Fibroblast of lung (primary cell): ENCODE data around the gene ZC3H15. TPM values are rescaled to one million over a fixed set of nuclear protein-coding genes. Genes with fewer than 3 reads are reported as not detected.
"Not testable (repeated sequence)": the region's sequence is repeated elsewhere in the genome, so short reads cannot be mapped to it uniquely, and the experiment has no call there.

ENCODE experiments used
- DNase-seq, 2 donors: peaks; one replicate each; pipeline versions ENCODE4 v3.0.0 to v3.0.0-alpha.2; 2010; ENCODE audit warnings: low read depth in 2 of 2
- H2AFZ ChIP-seq: 2 replicates; pipeline ENCODE4 v1.5.1; 2012; ENCODE audit warnings: low read length, control low read depth, inconsistent platforms
- H3K27ac ChIP-seq: 2 replicates; pipeline ENCODE4 v1.5.1; 2011; ENCODE audit warnings: low read length, control low read depth; ENCODE audit not compliant: insufficient read depth
- H3K27me3 ChIP-seq: 2 replicates; pipeline ENCODE4 v1.5.1; 2011; ENCODE audit warnings: mild to moderate bottlenecking, low read length; ENCODE audit not compliant: control insufficient read depth, insufficient read depth
- H3K36me3 ChIP-seq: 2 replicates; pipeline ENCODE4 v1.5.1; 2011; ENCODE audit warnings: low read length; ENCODE audit not compliant: control insufficient read depth, insufficient read depth
- H3K4me1 ChIP-seq: 2 replicates; pipeline ENCODE4 v1.5.1; 2011; ENCODE audit warnings: low read length; ENCODE audit not compliant: control insufficient read depth, insufficient read depth; ENCODE audit errors: extremely low read depth
- H3K4me2 ChIP-seq: 2 replicates; pipeline ENCODE4 v1.5.1; 2011; ENCODE audit warnings: low read length, control low read depth; ENCODE audit not compliant: insufficient read depth; ENCODE audit errors: extremely low read depth
- H3K4me3 ChIP-seq, 4 experiments: fragments of 200-600 bp in 1 of 4; sonication (generic) in 1 of 4; replicated peaks in 1 of 4; 2 replicates each; pipeline ENCODE4 v1.5.1; 2011 to 2016; ENCODE audit warnings: low read length in 4 of 4, low read depth in 3 of 4, mild to moderate bottlenecking in 3 of 4, control low read depth in 2 of 4, inconsistent platforms in 1 of 4, mixed read lengths in 1 of 4; ENCODE audit not compliant: insufficient read depth in 1 of 4; ENCODE audit errors: control extremely low read depth in 1 of 4
- H3K79me2 ChIP-seq: 2 replicates; pipeline ENCODE4 v1.5.1; 2012; ENCODE audit warnings: mild to moderate bottlenecking, low read length, inconsistent platforms; ENCODE audit not compliant: control insufficient read depth, insufficient read depth
- H3K9ac ChIP-seq: 2 replicates; pipeline ENCODE4 v1.5.1; 2011; ENCODE audit warnings: mild to moderate bottlenecking, low read length, control low read depth; ENCODE audit not compliant: insufficient read depth
- H3K9me3 ChIP-seq: 2 replicates; pipeline ENCODE4 v1.5.1; 2012; ENCODE audit warnings: low read depth, low read length; ENCODE audit not compliant: control insufficient read depth, insufficient read depth
- H4K20me1 ChIP-seq: 2 replicates; pipeline ENCODE4 v1.5.1; 2011; ENCODE audit warnings: low read length; ENCODE audit not compliant: control insufficient read depth, insufficient read depth; ENCODE audit errors: extremely low read depth
- CTCF ChIP-seq, 2 donors: IDR thresholded peaks in 1 of 2; conservative IDR thresholded peaks in 1 of 2; 1 replicate in 1 of 2; 2 replicates in 1 of 2; pipeline ENCODE4 v1.5.1; 2011 to 2012; ENCODE audit warnings: low read length in 2 of 2, control low read depth in 1 of 2, inconsistent platforms in 1 of 2, low read depth in 1 of 2, mild to moderate bottlenecking in 1 of 2
- EZH2 ChIP-seq: IDR thresholded peaks from 2 replicates; pipeline ENCODE4 v1.5.1; 2012; ENCODE audit warnings: low read length, control low read depth, mild to moderate bottlenecking; ENCODE audit errors: missing control alignments
- polyA minus RNA-seq: library from RNA; depleted of rRNA, polyadenylated mRNA; stranded (reverse); fragments of >200 nt; gene quantifications from 2 replicates; pipeline ENCODE4 v1.2.3, GENCODE V29; 2011; ENCODE audit warnings: low replicate concordance
- polyA plus RNA-seq, 2 donors: library from polyadenylated mRNA; depleted of rRNA in 1 of 2; stranded (reverse) in 1 of 2; unstranded in 1 of 2; fragments of >200 nt; gene quantifications; 2 replicates each; pipeline ENCODE4 v1.2.1, GENCODE V29; 2011 to 2012; ENCODE audit warnings: missing spikeins in 1 of 2
- total RNA-seq: library from RNA; depleted of rRNA; stranded (reverse); fragments of >200 nt; gene quantifications from 2 replicates; pipeline ENCODE4 v1.2.1, GENCODE V29; 2014

The ZC3H15 gene
- total RNA-seq (79.9 and 92.7 TPM in 2 replicates), polyA plus RNA-seq (83.8 and 94.1 TPM in 2 replicates), polyA minus RNA-seq (2.2 and 4.8 TPM in 2 replicates)
- polyA plus RNA-seq (2012) = 59.9 and 67.3 TPM in 2 replicates

DNA sequence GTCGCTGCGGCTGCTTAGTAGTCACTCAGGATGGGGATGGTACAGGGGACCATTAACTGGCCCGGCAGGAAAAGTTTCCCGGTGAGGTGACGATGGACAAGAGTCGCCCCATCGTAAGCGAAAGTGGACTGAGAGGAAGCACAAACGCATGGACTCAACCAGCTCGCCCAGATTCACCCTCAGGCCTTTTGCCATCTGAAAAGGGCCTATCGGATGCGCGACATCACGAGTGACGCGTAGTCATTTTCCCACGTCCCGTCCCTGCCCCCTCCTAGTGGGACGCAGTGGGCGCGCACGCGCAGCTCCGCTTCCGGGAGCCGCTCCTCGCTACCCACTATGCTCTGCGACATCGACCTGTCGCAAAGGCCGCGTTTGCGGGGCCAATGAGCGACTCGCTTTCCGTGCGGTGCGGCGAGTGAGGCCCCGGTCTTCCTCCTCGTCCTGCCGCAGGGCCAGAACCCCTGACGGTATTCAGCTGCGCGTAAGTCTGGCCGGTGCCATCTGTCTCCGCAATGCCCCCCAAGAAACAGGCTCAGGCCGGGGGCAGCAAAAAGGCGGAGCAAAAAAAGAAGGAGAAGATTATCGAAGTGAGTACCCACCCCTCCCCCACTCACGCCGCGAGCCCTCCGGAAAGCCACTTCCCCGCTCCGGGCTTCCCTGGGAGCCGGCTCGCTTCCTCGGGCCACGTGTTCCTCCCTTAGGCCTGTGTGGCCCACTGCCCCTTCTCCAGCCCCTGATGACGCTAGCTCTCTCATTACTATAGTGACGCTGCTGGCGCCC is at the start of gene ZC3H15:
Gene ZC3H15 (plus strand): TSS at position 390 of the 780 bp plus-strand sequence. CDS start 123 bp downstream, at position 513.
- peak; percentile 98 for DNase-seq
- no peaks in the 10 kb centered on the region for H4K20me1 ChIP-seq
- H3K27me3 ChIP-seq = no peaks in the 10 kb centered on the region
- peak within 1 kb of the TSS; percentile 79 for H3K9ac ChIP-seq
- peak within 1 kb of the TSS; percentile 94 for H3K27ac ChIP-seq
- H3K36me3 ChIP-seq = no peaks in the 10 kb centered on the region
- peak within 1 kb of the TSS; percentile 89 for H2AFZ ChIP-seq
- H3K79me2 ChIP-seq = peaks cover 55% of the 10 kb centered on the region
- H3K9me3 ChIP-seq = no peaks in the 10 kb centered on the region
- H3K4me2 ChIP-seq = peak within 1 kb of the TSS; percentile 88
- peak within 1 kb of the TSS; percentile 87 to 96 (median 95) for H3K4me3 ChIP-seq
- TF ChIP-seq EZH2 (no peak), CTCF (conservative IDR thresholded peaks at IDR 0.05 in 1 of 2, IDR thresholded peaks at IDR 0.05 in 1 of 2; ENCODE audit: low read depth in 1 of 2, low read length in 2 of 2) (no peak)
- H3K4me1 ChIP-seq = no peaks in the 10 kb centered on the region

- no peak for DNase-seq
- no peak overlapping the region for H3K4me2 ChIP-seq
- no peaks in the 10 kb centered on the region for H3K27me3 ChIP-seq
- H3K79me2 ChIP-seq = no peaks in the 10 kb centered on the region
- no peaks in the 10 kb centered on the region for H4K20me1 ChIP-seq
- no peak overlapping the region for H3K4me3 ChIP-seq
- no peaks in the 10 kb centered on the region for H3K4me1 ChIP-seq
- H3K9ac ChIP-seq = no peak overlapping the region
- H3K36me3 ChIP-seq = no peaks in the 10 kb centered on the region
- no peak overlapping the region for H2AFZ ChIP-seq
- H3K27ac ChIP-seq = no peak overlapping the region
- no peaks in the 10 kb centered on the region for H3K9me3 ChIP-seq
- no peak for TF ChIP-seq EZH2
- no peak for TF ChIP-seq CTCF (conservative IDR thresholded peaks at IDR 0.05 in 1 of 2, IDR thresholded peaks at IDR 0.05 in 1 of 2; ENCODE audit: low read depth in 1 of 2, low read length in 2 of 2)
Measured at GRCh38 chr2:186437719-186438118, 48.3 kb upstream of the ZC3H15 start.

DNA sequence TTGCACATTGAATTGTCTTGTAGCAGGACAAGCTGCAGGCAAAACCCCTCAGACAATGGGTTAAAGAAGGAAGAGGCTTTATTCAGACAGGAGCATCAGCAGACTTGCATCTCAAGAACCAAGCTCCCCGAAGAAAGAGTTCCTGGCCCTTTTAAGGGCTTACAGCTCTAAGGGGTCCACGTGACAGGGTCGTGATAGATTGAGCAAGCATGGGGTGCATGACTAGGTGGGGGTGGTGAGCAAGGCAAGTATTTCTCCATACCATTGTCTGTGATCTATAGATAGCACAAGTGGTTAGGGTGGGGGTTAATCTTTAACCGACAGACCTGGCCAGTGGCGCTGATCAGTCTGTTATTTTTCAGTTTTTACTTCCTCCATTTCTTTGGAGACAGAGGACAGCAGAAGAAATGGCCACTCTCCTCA is 46.4 kb upstream of the ZC3H15 start:
- not testable (repeated sequence) for H4K20me1 ChIP-seq, H3K4me3 ChIP-seq, H3K4me1 ChIP-seq, H3K9ac ChIP-seq, H3K9me3 ChIP-seq, DNase-seq, H3K36me3 ChIP-seq, H3K27ac ChIP-seq, H3K79me2 ChIP-seq, H3K27me3 ChIP-seq, H2AFZ ChIP-seq, H3K4me2 ChIP-seq
